GM19025 (cell line): ENCODE results near the gene SPDYE1.

ENCODE experiments used
- ATAC-seq: cut with Tn5 transposase; IDR thresholded peaks from one replicate; pipeline ENCODE4 v1.9.1; 2021; ENCODE audit warnings: mild to moderate bottlenecking, low read depth, moderate library complexity; ENCODE audit not compliant: unreplicated experiment

Gene SPDYE1

GRCh38 chr7:44042221-44042620 lies 44.5 kb downstream of the SPDYE1 start:
- ATAC-seq = no peak

- ATAC-seq = no peak
These were observed 46.2 kb downstream of the SPDYE1 start for GRCh38 chr7:44043902-44044301.

- peak; percentile 62 for ATAC-seq
These were observed 46.9 kb downstream of the SPDYE1 start, which contains the start of gene DBNL for GRCh38 chr7:44044315-44045225. TSS of gene DBNL (plus strand) at chr7:44044702. CDS start at chr7:44044738, 36 bp downstream.

- ATAC-seq = no peak
These were observed 47.7 kb downstream of the SPDYE1 start for GRCh38 chr7:44045226-44046014.

GRCh38 chr7:44046321-44047061 lies 48.8 kb downstream of the SPDYE1 start:
- ATAC-seq = peak; percentile 63

- no peak for ATAC-seq
These were observed 50.5 kb downstream of the SPDYE1 start for GRCh38 chr7:44048031-44048795.

GRCh38 chr7:44050121-44050914 lies 52.6 kb downstream of the SPDYE1 start:
- no peak for ATAC-seq

GRCh38 chr7:44050915-44051560 lies 53.3 kb downstream of the SPDYE1 start:
- no peak for ATAC-seq

GRCh38 chr7:44051611-44052220 lies 54.0 kb downstream of the SPDYE1 start:
- ATAC-seq = no peak

GRCh38 chr7:44052771-44053365 lies 55.2 kb downstream of the SPDYE1 start:
- no peak for ATAC-seq

GRCh38 chr7:44056681-44057080 lies 59.0 kb downstream of the SPDYE1 start:
- ATAC-seq = no peak

GRCh38 chr7:44057181-44057848 lies 59.6 kb downstream of the SPDYE1 start:
- no peak for ATAC-seq

- no peak for ATAC-seq
These were observed 60.4 kb downstream of the SPDYE1 start for GRCh38 chr7:44057849-44058758.

GRCh38 chr7:44058759-44059218 lies 61.1 kb downstream of the SPDYE1 start:
- no peak for ATAC-seq

- ATAC-seq = no peak
These were observed 61.8 kb downstream of the SPDYE1 start for GRCh38 chr7:44059219-44060090.
